OCI-LY1 (cell line): ENCODE measurements around the gene CYSRT1.

Experiments used
- H2AFZ ChIP-seq: fragments of 200-600 bp; sonication (generic), shearing (Covaris generic); 2 replicates; pipeline ENCODE4 v1.6.0; 2014; ENCODE audit warnings: antibody characterized with exemption, mild to moderate bottlenecking, low read length
- H3F3A ChIP-seq: fragments of 200-600 bp; sonication (generic), shearing (Covaris generic); 2 replicates; pipeline ENCODE4 v1.6.0; 2014; ENCODE audit warnings: mild to moderate bottlenecking, antibody characterized with exemption, low read length, moderate library complexity; ENCODE audit not compliant: insufficient read depth
- H3K27ac ChIP-seq: fragments of 200-600 bp; sonication (generic); 2 replicates; pipeline ENCODE4 v1.5.1; 2014; ENCODE audit warnings: low read length, mixed run types, mild to moderate bottlenecking, low read depth; ENCODE audit not compliant: poor library complexity, severe bottlenecking
- H3K27me3 ChIP-seq: fragments of 200-600 bp; sonication (generic); 2 replicates; pipeline ENCODE4 v1.6.0; 2014; ENCODE audit warnings: antibody characterized with exemption, mild to moderate bottlenecking, low read length, moderate library complexity; ENCODE audit not compliant: insufficient read depth
- H3K36me3 ChIP-seq: fragments of 200-600 bp; sonication (generic); 2 replicates; pipeline ENCODE4 v1.6.1; 2014; ENCODE audit warnings: mild to moderate bottlenecking, antibody characterized with exemption, low read length, moderate library complexity, mixed read lengths; ENCODE audit not compliant: insufficient read depth
- H3K4me1 ChIP-seq: fragments of 200-600 bp; sonication (generic); 2 replicates; pipeline ENCODE4 v1.5.1; 2014; ENCODE audit warnings: mild to moderate bottlenecking, low read length, moderate library complexity; ENCODE audit not compliant: insufficient read depth, severe bottlenecking
- H3K4me2 ChIP-seq: fragments of 200-600 bp; sonication (generic), shearing (Covaris generic); 2 replicates; pipeline ENCODE4 v1.6.1; 2014; ENCODE audit warnings: low read length
- H3K4me3 ChIP-seq: fragments of 200-600 bp; sonication (generic); 2 replicates; pipeline ENCODE4 v1.5.1; 2014; ENCODE audit warnings: low read length, low read depth, mild to moderate bottlenecking, mixed read lengths; ENCODE audit not compliant: poor library complexity, severe bottlenecking
- H3K79me2 ChIP-seq: fragments of 200-600 bp; shearing (Covaris generic); 2 replicates; pipeline ENCODE4 v1.6.1; 2016; ENCODE audit warnings: mixed run types, low read length, mixed read lengths; ENCODE audit not compliant: insufficient read depth
- H3K9ac ChIP-seq: fragments of 200-600 bp; sonication (generic), shearing (Covaris generic); 2 replicates; pipeline ENCODE4 v1.6.1; 2014; ENCODE audit warnings: mild to moderate bottlenecking, low read length, mixed read lengths
- H3K9me2 ChIP-seq: fragments of 200-600 bp; sonication (generic), shearing (Covaris generic); 2 replicates; pipeline ENCODE4 v1.6.1; 2014; ENCODE audit warnings: low read depth, mild to moderate bottlenecking, low read length, mixed read lengths
- H3K9me3 ChIP-seq: fragments of 200-600 bp; shearing (Covaris generic); 2 replicates; pipeline ENCODE4 v1.6.1; 2014; ENCODE audit warnings: low read length, mixed read lengths
- H4K20me1 ChIP-seq: fragments of 200-600 bp; sonication (generic), shearing (Covaris generic); 2 replicates; pipeline ENCODE4 v1.6.0; 2016; ENCODE audit warnings: mild to moderate bottlenecking, low read length; ENCODE audit not compliant: insufficient read depth
- CTCF ChIP-seq: fragments of 200-600 bp; sonication (generic), shearing (Covaris generic); IDR thresholded peaks from 2 replicates; pipeline ENCODE4 v1.5.1; 2017; ENCODE audit warnings: mild to moderate bottlenecking, antibody characterized with exemption, low read length, moderate library complexity, mixed read lengths
- EZH2 ChIP-seq: fragments of 200-600 bp; sonication (generic), shearing (Covaris generic); IDR thresholded peaks from 2 replicates; pipeline ENCODE4 v1.8.0; 2017; ENCODE audit warnings: borderline replicate concordance, mixed run types, mild to moderate bottlenecking, antibody characterized with exemption, low read length, moderate library complexity, mixed read lengths

The CYSRT1 gene

GRCh38 chr9:137186385-137186784 lies 38.6 kb upstream of the CYSRT1 start:
- Histone ChIP-seq H3K4me2 (peak overlapping the region; percentile 89; the same call in 1 of the 2 replicates), H3K9me2 (no peaks in the 10 kb centered on the region), H3F3A (no peaks in the 10 kb centered on the region), H3K36me3 (peaks cover 37% of the 10 kb centered on the region), H3K4me1 (peaks cover 30% of the 10 kb centered on the region), H3K79me2 (peaks cover 4% of the 10 kb centered on the region), H4K20me1 (no peaks in the 10 kb centered on the region), H3K9ac (no peak overlapping the region), H3K27me3 (no peaks in the 10 kb centered on the region), H3K27ac (no peak overlapping the region), H2AFZ (no peak overlapping the region), H3K9me3 (no peaks in the 10 kb centered on the region), H3K4me3 (peak overlapping the region; percentile 72)
- TF ChIP-seq CTCF (no peak), EZH2 (no peak)

- TF ChIP-seq EZH2 (no peak), CTCF (no peak)
- no peaks in the 10 kb centered on the region for H3F3A ChIP-seq
- H2AFZ ChIP-seq, result no peak overlapping the region
- no peaks in the 10 kb centered on the region for H3K9me2 ChIP-seq
- peak overlapping the region; percentile 69 for H3K9ac ChIP-seq
- no peak overlapping the region for H3K27ac ChIP-seq
- H3K9me3 ChIP-seq, result no peaks in the 10 kb centered on the region
- H3K79me2 ChIP-seq, result peaks cover 4% of the 10 kb centered on the region
- peak overlapping the region; percentile 72 for H3K4me3 ChIP-seq
- H3K4me2 ChIP-seq, result peak overlapping the region; percentile 89
- peaks cover 32% of the 10 kb centered on the region for H3K36me3 ChIP-seq
- H3K4me1 ChIP-seq, result peaks cover 30% of the 10 kb centered on the region
- no peaks in the 10 kb centered on the region for H4K20me1 ChIP-seq
- H3K27me3 ChIP-seq, result no peaks in the 10 kb centered on the region
Observed at GRCh38 chr9:137187386-137187785, 37.6 kb upstream of the CYSRT1 start.

GRCh38 chr9:137188086-137188489 lies 36.9 kb upstream of the CYSRT1 start:
- H3K4me3 ChIP-seq, result peak overlapping the region; percentile 72
- H2AFZ ChIP-seq, result no peak overlapping the region
- no peaks in the 10 kb centered on the region for H4K20me1 ChIP-seq
- H3K27me3 ChIP-seq, result no peaks in the 10 kb centered on the region
- H3F3A ChIP-seq, result no peaks in the 10 kb centered on the region
- H3K27ac ChIP-seq, result no peak overlapping the region
- peaks cover 30% of the 10 kb centered on the region for H3K4me1 ChIP-seq
- peaks cover 25% of the 10 kb centered on the region for H3K36me3 ChIP-seq
- H3K9ac ChIP-seq, result peak overlapping the region; percentile 69
- peaks cover 4% of the 10 kb centered on the region for H3K79me2 ChIP-seq
- H3K9me2 ChIP-seq, result no peaks in the 10 kb centered on the region
- H3K4me2 ChIP-seq, result peak overlapping the region; percentile 89
- H3K9me3 ChIP-seq, result no peaks in the 10 kb centered on the region
- TF ChIP-seq CTCF (no peak), EZH2 (no peak)
